HEK293 (cell line): ENCODE data around the gene SHC4.

ENCODE experiments used
- CTCF ChIA-PET: fragments of 350-600 bp; formaldehyde crosslinking; extraction: SDS; loops from one replicate; lab custom pipeline; 2021; ENCODE audit warnings: antibody characterized with exemption; lab: Yijun Ruan, JAX
- POLR2A ChIA-PET: fragments of 300-600 bp; formaldehyde crosslinking; extraction: SDS; loops from one replicate; lab custom pipeline; 2020; ENCODE audit warnings: antibody characterized with exemption, inconsistent platforms; lab: Yijun Ruan, JAX
- H3K27ac ChIP-seq: fragments of 200-500 bp; sonication (Bioruptor generic); 2 replicates; pipeline ENCODE4 v1.5.1; 2014; ENCODE audit warnings: low read depth, low read length, control low read depth, inconsistent platforms; ENCODE audit errors: extremely low read depth
- H3K36me3 ChIP-seq, 2 experiments: fragments of 200-500 bp in 1 of 2; sonication (Bioruptor generic) in 1 of 2; 1 replicate in 1 of 2; 2 replicates in 1 of 2; pipeline ENCODE4 v1.5.1; 2014 to 2017; ENCODE audit warnings: inconsistent platforms in 2 of 2, low read length in 2 of 2; ENCODE audit not compliant: control insufficient read depth in 2 of 2, insufficient read depth in 1 of 2
- H3K4me1 ChIP-seq: fragments of 200-500 bp; sonication (Bioruptor generic); 2 replicates; pipeline ENCODE4 v1.5.1; 2014; ENCODE audit warnings: mild to moderate bottlenecking, low read length, inconsistent platforms; ENCODE audit not compliant: control insufficient read depth, insufficient read depth
- H3K4me3 ChIP-seq: 2 replicates; pipeline ENCODE4 v1.5.1; 2011; ENCODE audit warnings: low read depth, mild to moderate bottlenecking, control low read depth, low read length, moderate library complexity
- H3K9me3 ChIP-seq: fragments of 200-500 bp; sonication (Bioruptor generic); 2 replicates; pipeline ENCODE4 v1.5.1; 2014; ENCODE audit warnings: low read depth, low read length, inconsistent platforms; ENCODE audit not compliant: control insufficient read depth, insufficient read depth
- GLIS1 ChIP-seq: fragments of 450-650 bp; formaldehyde crosslinking; IDR thresholded peaks from 2 replicates; pipeline ENCODE4 v1.5.1; 2016; ENCODE audit warnings: missing biosample characterization, missing genetic modification characterization
- HOXD13 ChIP-seq: sonication (generic); formaldehyde crosslinking; IDR thresholded peaks from 2 replicates; pipeline ENCODE4 v1.8.0; 2022; ENCODE audit warnings: missing genetic modification reagents, borderline replicate concordance
- MZF1 ChIP-seq: fragments of 450-650 bp; formaldehyde crosslinking; IDR thresholded peaks from 2 replicates; pipeline ENCODE4 v1.5.1; 2017; ENCODE audit warnings: missing biosample characterization, missing genetic modification characterization, borderline replicate concordance
- PRDM6 ChIP-seq: fragments of 450-650 bp; formaldehyde crosslinking; IDR thresholded peaks from 2 replicates; pipeline ENCODE4 v1.5.1; 2017; ENCODE audit warnings: missing biosample characterization, missing genetic modification characterization
- SCRT2 ChIP-seq: fragments of 450-650 bp; formaldehyde crosslinking; IDR thresholded peaks from 2 replicates; pipeline ENCODE4 v1.5.1; 2016; ENCODE audit warnings: missing biosample characterization, missing genetic modification characterization
- SP2 ChIP-seq: fragments of 450-650 bp; formaldehyde crosslinking; IDR thresholded peaks from 2 replicates; pipeline ENCODE4 v1.5.1; 2016; ENCODE audit warnings: missing biosample characterization, missing genetic modification characterization
- ZBTB21 ChIP-seq: fragments of 450-650 bp; formaldehyde crosslinking; IDR thresholded peaks from 2 replicates; pipeline ENCODE4 v1.5.1; 2017; ENCODE audit warnings: missing biosample characterization, missing genetic modification characterization
- ZNF155 ChIP-seq: fragments of 450-650 bp; formaldehyde crosslinking; IDR thresholded peaks from 2 replicates; pipeline ENCODE4 v1.5.1; 2016; ENCODE audit warnings: missing biosample characterization, missing genetic modification characterization
- ZNF19 ChIP-seq: fragments of 450-650 bp; formaldehyde crosslinking; IDR thresholded peaks from 2 replicates; pipeline ENCODE4; 2016; ENCODE audit warnings: missing biosample characterization, missing genetic modification characterization, low read depth
- ZNF221 ChIP-seq: fragments of 450-650 bp; formaldehyde crosslinking; IDR thresholded peaks from 2 replicates; pipeline ENCODE4 v1.5.1; 2017; ENCODE audit warnings: missing biosample characterization, missing genetic modification characterization, borderline replicate concordance
- ZNF223 ChIP-seq: fragments of 450-650 bp; formaldehyde crosslinking; IDR thresholded peaks from 2 replicates; pipeline ENCODE4 v1.5.1; 2016; ENCODE audit warnings: missing biosample characterization, missing genetic modification characterization
- ZNF335 ChIP-seq: fragments of 450-650 bp; formaldehyde crosslinking; conservative IDR thresholded peaks from 2 replicates; pipeline ENCODE4 v1.5.1; 2016; ENCODE audit warnings: missing biosample characterization, missing genetic modification characterization
- ZNF426 ChIP-seq: fragments of 450-650 bp; formaldehyde crosslinking; IDR thresholded peaks from 2 replicates; pipeline ENCODE4 v1.5.1; 2017; ENCODE audit warnings: missing biosample characterization, missing genetic modification characterization, mild to moderate bottlenecking, inconsistent platforms, moderate library complexity
- ZNF48 ChIP-seq: fragments of 450-650 bp; formaldehyde crosslinking; IDR thresholded peaks from 2 replicates; pipeline ENCODE4 v1.5.1; 2016; ENCODE audit warnings: missing biosample characterization, missing genetic modification characterization
- ZNF548 ChIP-seq: fragments of 450-650 bp; formaldehyde crosslinking; IDR thresholded peaks from 2 replicates; pipeline ENCODE4 v1.5.1; 2016; ENCODE audit warnings: missing biosample characterization, missing genetic modification characterization
- ZNF549 ChIP-seq: fragments of 450-650 bp; IDR thresholded peaks from 2 replicates; pipeline ENCODE4 v1.5.1; 2018; ENCODE audit warnings: missing biosample characterization, missing genetic modification characterization, mild to moderate bottlenecking, inconsistent platforms, moderate library complexity
- ZNF629 ChIP-seq: fragments of 450-650 bp; formaldehyde crosslinking; IDR thresholded peaks from 2 replicates; pipeline ENCODE4 v1.5.1; 2017; ENCODE audit warnings: missing biosample characterization, missing genetic modification characterization
- ZNF660 ChIP-seq: fragments of 450-650 bp; IDR thresholded peaks from 2 replicates; pipeline ENCODE4 v1.5.1; 2018; ENCODE audit warnings: missing biosample characterization, mild to moderate bottlenecking, missing genetic modification characterization
- TF ChIP-seq, protein P1 (sequence below): fragments of 450-650 bp; formaldehyde crosslinking; conservative IDR thresholded peaks from 2 replicates; pipeline ENCODE4 v1.5.1; 2016; ENCODE audit warnings: low read depth, missing biosample characterization, missing genetic modification characterization
- TF ChIP-seq, protein P2 (sequence below): fragments of 450-650 bp; formaldehyde crosslinking; IDR thresholded peaks from 2 replicates; pipeline ENCODE4 v1.5.1; 2016; ENCODE audit warnings: missing biosample characterization, missing genetic modification characterization
- TF ChIP-seq, protein P3 (sequence below): fragments of 450-650 bp; formaldehyde crosslinking; IDR thresholded peaks from 2 replicates; pipeline ENCODE4 v1.5.1; 2016; ENCODE audit warnings: missing biosample characterization, missing genetic modification characterization

Gene SHC4

GRCh38 chr15:48865370-48866079, 98.2 kb downstream of the SHC4 start:
- no peaks in the 10 kb centered on the region for H3K9me3 ChIP-seq
- 0 out of 2 replicates have a peak, but pooled peaks have one; percentile 6 for TF ChIP-seq GLIS1 (tag by site-specific recombination)
- TF ChIP-seq ZNF660, result 0 out of 2 replicates have a peak, but pooled peaks have one; percentile 50
- no peak for TF ChIP-seq HOXD13
- no peak for TF ChIP-seq ZNF48 (tag by site-specific recombination)
- peak; percentile 92 for TF ChIP-seq MZF1 (tag by site-specific recombination)
- TF ChIP-seq ZNF221 (tag by site-specific recombination), result no peak
- peak; percentile 82 for TF ChIP-seq ZNF335 (tag by site-specific recombination)
- TF ChIP-seq ZNF19 (tag by site-specific recombination), result no peak
- no peak for TF ChIP-seq ZBTB21 (tag by site-specific recombination)
- TF ChIP-seq PRDM6 (tag by site-specific recombination), result 0 out of 2 replicates have a peak, but pooled peaks have one; percentile 13
- 0 out of 2 replicates have a peak, but pooled peaks have one; percentile 11 for TF ChIP-seq ZNF629 (tag by site-specific recombination)
- 0 out of 2 replicates have a peak, but pooled peaks have one; percentile 19 for TF ChIP-seq SCRT2 (tag by site-specific recombination)
- TF ChIP-seq ZNF548 (tag by site-specific recombination), result no peak
- no peak for TF ChIP-seq ZNF155 (tag by site-specific recombination)
- no peak for TF ChIP-seq ZNF549
- TF ChIP-seq SP2, result no peak
- TF ChIP-seq, all 188 proteins: peak for 7
- ChIA-PET CTCF (interaction anchor here (0.7 to 1.0 kb wide), 6 partner anchors 100 to 1515 kb away, joined by 3 to 4 read pairs (median 3); no protein-coding TSS in a partner anchor), POLR2A (no interaction called here)
- Histone ChIP-seq H3K4me3 (no peak overlapping the region), H3K4me1 (peaks cover 11% of the 10 kb centered on the region; the same call in 1 of the 2 replicates), H3K36me3 (no peaks in the 10 kb centered on the region), H3K27ac (no peak overlapping the region)

- H3K36me3 ChIP-seq, result no peaks in the 10 kb centered on the region
- no peaks in the 10 kb centered on the region for H3K9me3 ChIP-seq
- no peak overlapping the region for H3K27ac ChIP-seq
- H3K4me3 ChIP-seq, result no peak overlapping the region
- ChIA-PET POLR2A (no interaction called here), CTCF (interaction anchor here (0.7 to 3.2 kb wide), 11 partner anchors 9 to 1282 kb away, joined by 3 to 19 read pairs (median 3); partner anchors contain the start of genes FGF7 and SHC4)
- H3K4me1 ChIP-seq, result peaks cover 7% of the 10 kb centered on the region; the same call in 1 of the 2 replicates
- TF ChIP-seq ZNF223 (tag by site-specific recombination), result no peak
- TF ChIP-seq ZNF426 (tag by site-specific recombination), result no peak
- TF ChIP-seq, protein P1, sequence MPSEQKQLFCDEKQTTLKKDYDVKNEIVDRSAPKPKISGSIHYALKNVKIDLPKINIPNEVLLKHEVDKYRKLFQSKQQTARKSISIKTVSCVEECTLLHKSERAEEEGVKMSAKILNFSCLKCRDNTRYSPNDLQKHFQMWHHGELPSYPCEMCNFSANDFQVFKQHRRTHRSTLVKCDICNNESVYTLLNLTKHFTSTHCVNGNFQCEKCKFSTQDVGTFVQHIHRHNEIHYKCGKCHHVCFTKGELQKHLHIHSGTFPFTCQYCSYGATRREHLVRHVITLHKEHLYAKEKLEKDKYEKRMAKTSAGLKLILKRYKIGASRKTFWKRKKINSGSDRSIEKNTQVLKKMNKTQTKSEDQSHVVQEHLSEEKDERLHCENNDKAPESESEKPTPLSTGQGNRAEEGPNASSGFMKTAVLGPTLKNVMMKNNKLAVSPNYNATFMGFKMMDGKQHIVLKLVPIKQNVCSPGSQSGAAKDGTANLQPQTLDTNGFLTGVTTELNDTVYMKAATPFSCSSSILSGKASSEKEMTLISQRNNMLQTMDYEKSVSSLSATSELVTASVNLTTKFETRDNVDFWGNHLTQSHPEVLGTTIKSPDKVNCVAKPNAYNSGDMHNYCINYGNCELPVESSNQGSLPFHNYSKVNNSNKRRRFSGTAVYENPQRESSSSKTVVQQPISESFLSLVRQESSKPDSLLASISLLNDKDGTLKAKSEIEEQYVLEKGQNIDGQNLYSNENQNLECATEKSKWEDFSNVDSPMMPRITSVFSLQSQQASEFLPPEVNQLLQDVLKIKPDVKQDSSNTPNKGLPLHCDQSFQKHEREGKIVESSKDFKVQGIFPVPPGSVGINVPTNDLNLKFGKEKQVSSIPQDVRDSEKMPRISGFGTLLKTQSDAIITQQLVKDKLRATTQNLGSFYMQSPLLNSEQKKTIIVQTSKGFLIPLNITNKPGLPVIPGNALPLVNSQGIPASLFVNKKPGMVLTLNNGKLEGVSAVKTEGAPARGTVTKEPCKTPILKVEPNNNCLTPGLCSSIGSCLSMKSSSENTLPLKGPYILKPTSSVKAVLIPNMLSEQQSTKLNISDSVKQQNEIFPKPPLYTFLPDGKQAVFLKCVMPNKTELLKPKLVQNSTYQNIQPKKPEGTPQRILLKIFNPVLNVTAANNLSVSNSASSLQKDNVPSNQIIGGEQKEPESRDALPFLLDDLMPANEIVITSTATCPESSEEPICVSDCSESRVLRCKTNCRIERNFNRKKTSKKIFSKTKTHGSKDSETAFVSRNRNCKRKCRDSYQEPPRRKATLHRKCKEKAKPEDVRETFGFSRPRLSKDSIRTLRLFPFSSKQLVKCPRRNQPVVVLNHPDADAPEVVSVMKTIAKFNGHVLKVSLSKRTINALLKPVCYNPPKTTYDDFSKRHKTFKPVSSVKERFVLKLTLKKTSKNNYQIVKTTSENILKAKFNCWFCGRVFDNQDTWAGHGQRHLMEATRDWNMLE (tag by site-specific recombination), result no peak
- TF ChIP-seq, protein P2, sequence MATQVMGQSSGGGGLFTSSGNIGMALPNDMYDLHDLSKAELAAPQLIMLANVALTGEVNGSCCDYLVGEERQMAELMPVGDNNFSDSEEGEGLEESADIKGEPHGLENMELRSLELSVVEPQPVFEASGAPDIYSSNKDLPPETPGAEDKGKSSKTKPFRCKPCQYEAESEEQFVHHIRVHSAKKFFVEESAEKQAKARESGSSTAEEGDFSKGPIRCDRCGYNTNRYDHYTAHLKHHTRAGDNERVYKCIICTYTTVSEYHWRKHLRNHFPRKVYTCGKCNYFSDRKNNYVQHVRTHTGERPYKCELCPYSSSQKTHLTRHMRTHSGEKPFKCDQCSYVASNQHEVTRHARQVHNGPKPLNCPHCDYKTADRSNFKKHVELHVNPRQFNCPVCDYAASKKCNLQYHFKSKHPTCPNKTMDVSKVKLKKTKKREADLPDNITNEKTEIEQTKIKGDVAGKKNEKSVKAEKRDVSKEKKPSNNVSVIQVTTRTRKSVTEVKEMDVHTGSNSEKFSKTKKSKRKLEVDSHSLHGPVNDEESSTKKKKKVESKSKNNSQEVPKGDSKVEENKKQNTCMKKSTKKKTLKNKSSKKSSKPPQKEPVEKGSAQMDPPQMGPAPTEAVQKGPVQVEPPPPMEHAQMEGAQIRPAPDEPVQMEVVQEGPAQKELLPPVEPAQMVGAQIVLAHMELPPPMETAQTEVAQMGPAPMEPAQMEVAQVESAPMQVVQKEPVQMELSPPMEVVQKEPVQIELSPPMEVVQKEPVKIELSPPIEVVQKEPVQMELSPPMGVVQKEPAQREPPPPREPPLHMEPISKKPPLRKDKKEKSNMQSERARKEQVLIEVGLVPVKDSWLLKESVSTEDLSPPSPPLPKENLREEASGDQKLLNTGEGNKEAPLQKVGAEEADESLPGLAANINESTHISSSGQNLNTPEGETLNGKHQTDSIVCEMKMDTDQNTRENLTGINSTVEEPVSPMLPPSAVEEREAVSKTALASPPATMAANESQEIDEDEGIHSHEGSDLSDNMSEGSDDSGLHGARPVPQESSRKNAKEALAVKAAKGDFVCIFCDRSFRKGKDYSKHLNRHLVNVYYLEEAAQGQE (tag by site-specific recombination), result no peak
- TF ChIP-seq, protein P3, sequence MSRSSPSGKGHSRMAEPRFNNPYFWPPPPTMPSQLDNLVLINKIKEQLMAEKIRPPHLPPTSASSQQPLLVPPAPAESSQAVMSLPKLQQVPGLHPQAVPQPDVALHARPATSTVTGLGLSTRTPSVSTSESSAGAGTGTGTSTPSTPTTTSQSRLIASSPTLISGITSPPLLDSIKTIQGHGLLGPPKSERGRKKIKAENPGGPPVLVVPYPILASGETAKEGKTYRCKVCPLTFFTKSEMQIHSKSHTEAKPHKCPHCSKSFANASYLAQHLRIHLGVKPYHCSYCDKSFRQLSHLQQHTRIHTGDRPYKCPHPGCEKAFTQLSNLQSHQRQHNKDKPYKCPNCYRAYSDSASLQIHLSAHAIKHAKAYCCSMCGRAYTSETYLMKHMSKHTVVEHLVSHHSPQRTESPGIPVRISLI, result no peak
These were observed 101.0 kb downstream of the SHC4 start for GRCh38 chr15:48862705-48863104.
